HepG2 (cell line): Measurements from ENCODE around the gene EFEMP2. TPM values are rescaled to one million over a fixed set of nuclear protein-coding genes. Genes with fewer than 3 reads are reported as not detected.

ENCODE experiments used
- ARID5B ChIP-seq: IDR thresholded peaks from 2 replicates; pipeline ENCODE4 v1.4.0; 2020; ENCODE audit warnings: mild to moderate bottlenecking, missing genetic modification reagents
- BATF2 ChIP-seq: sonication (generic); formaldehyde crosslinking; IDR thresholded peaks from 2 replicates; pipeline ENCODE4 v1.8.0; 2022; ENCODE audit warnings: mild to moderate bottlenecking, missing genetic modification reagents, moderate library complexity
- BCL3 ChIP-seq: sonication (generic); formaldehyde crosslinking; IDR thresholded peaks from 2 replicates; pipeline ENCODE4 v1.5.1; 2020; ENCODE audit warnings: mild to moderate bottlenecking, missing genetic modification reagents, moderate library complexity
- CBX2 ChIP-seq, 2 experiments: fragments of 200-600 bp in 1 of 2; sonication (generic); formaldehyde crosslinking in 1 of 2; IDR thresholded peaks; 2 replicates each; pipeline versions ENCODE4 v1.7.0 to v1.8.1; 2018 to 2022; ENCODE audit warnings: low read depth in 2 of 2, low read length in 1 of 2, mild to moderate bottlenecking in 1 of 2, missing genetic modification reagents in 1 of 2
- FOXA3 ChIP-seq: IDR thresholded peaks from 2 replicates; pipeline ENCODE4 v1.6.1; 2016; ENCODE audit warnings: missing genetic modification reagents, missing compliant biosample characterization
- HINFP ChIP-seq: sonication (generic); formaldehyde crosslinking; IDR thresholded peaks from 2 replicates; pipeline ENCODE4 v1.4.0; 2020; ENCODE audit warnings: low read depth, mild to moderate bottlenecking, missing genetic modification reagents
- HNRNPUL1 ChIP-seq: fragments of 200-400 bp; formaldehyde crosslinking; IDR thresholded peaks from 2 replicates; pipeline ENCODE4 v1.6.1; 2017; ENCODE audit warnings: low read depth, mild to moderate bottlenecking, low read length, moderate library complexity
- IRF2 ChIP-seq: IDR thresholded peaks from 2 replicates; pipeline ENCODE4 v1.6.1; 2018; ENCODE audit warnings: missing genetic modification reagents, missing compliant biosample characterization
- KDM5A ChIP-seq: fragments of 200-600 bp; sonication (generic); IDR thresholded peaks from 2 replicates; pipeline ENCODE4 v1.7.0; 2018; ENCODE audit warnings: antibody characterized with exemption, mild to moderate bottlenecking, low read length, borderline replicate concordance
- LCORL ChIP-seq, 2 experiments: fragments of 450-650 bp in 1 of 2; sonication (generic) in 1 of 2; formaldehyde crosslinking in 1 of 2; IDR thresholded peaks; 2 replicates each; pipeline versions ENCODE4 v1.5.0 to v1.6.1; 2017 to 2020; ENCODE audit warnings: antibody characterized with exemption in 1 of 2, missing genetic modification reagents in 1 of 2
- POGZ ChIP-seq: sonication (generic); formaldehyde crosslinking; IDR thresholded peaks from 2 replicates; pipeline ENCODE4 v1.4.0; 2020; ENCODE audit warnings: mild to moderate bottlenecking, missing genetic modification reagents
- POLR2G ChIP-seq: fragments of 200-400 bp; formaldehyde crosslinking; IDR thresholded peaks from 2 replicates; pipeline ENCODE4 v1.6.1; 2018; ENCODE audit warnings: mild to moderate bottlenecking, low read depth, low read length, moderate library complexity
- REPIN1 ChIP-seq: sonication (generic); formaldehyde crosslinking; IDR thresholded peaks from 2 replicates; pipeline ENCODE4 v1.8.0; 2022; ENCODE audit warnings: missing genetic modification reagents, low read depth, mild to moderate bottlenecking, borderline replicate concordance
- SNAPC2 ChIP-seq: sonication (generic); formaldehyde crosslinking; IDR thresholded peaks from 2 replicates; pipeline ENCODE4 v1.8.1; 2022; ENCODE audit warnings: mild to moderate bottlenecking, missing genetic modification reagents
- STAG1 ChIP-seq: sonication (generic); formaldehyde crosslinking; IDR thresholded peaks from 2 replicates; pipeline ENCODE4 v1.4.0; 2020; ENCODE audit warnings: missing genetic modification reagents
- XRCC5 ChIP-seq: fragments of 200-400 bp; formaldehyde crosslinking; optimal IDR thresholded peaks from 2 replicates; pipeline ENCODE3; 2017; ENCODE audit warnings: mild to moderate bottlenecking, low read length
- ZBTB34 ChIP-seq: sonication (generic); formaldehyde crosslinking; IDR thresholded peaks from 2 replicates; pipeline ENCODE4 v1.8.0; 2022; ENCODE audit warnings: mild to moderate bottlenecking, missing genetic modification reagents
- ZMYM4 ChIP-seq: sonication (generic); formaldehyde crosslinking; IDR thresholded peaks from 2 replicates; pipeline ENCODE4 v1.8.1; 2023; ENCODE audit warnings: mild to moderate bottlenecking, missing genetic modification reagents
- ZNF775 ChIP-seq: sonication (generic); formaldehyde crosslinking; IDR thresholded peaks from 2 replicates; pipeline ENCODE4 v1.4.0; 2020; ENCODE audit warnings: missing genetic modification reagents, mild to moderate bottlenecking, moderate library complexity, borderline replicate concordance
- polyA plus RNA-seq, 8 experiments: library from polyadenylated mRNA; depleted of rRNA in 3 of 8; stranded (reverse) in 7 of 8; unstranded in 1 of 8; fragments of >200 nt; fragmentation: Illumina TruSeq in 4 of 8; extraction: Trizol in 4 of 8; gene quantifications; 2 replicates each; pipeline versions ENCODE4 v1.2.1 to v1.2.3, GENCODE V29; 2011 to 2016; ENCODE audit warnings: low read depth in 4 of 8, missing spikeins in 1 of 8, mixed read lengths in 1 of 8; ENCODE audit not compliant: insufficient read depth in 1 of 8
- total RNA-seq, 5 experiments: library from RNA; depleted of rRNA; stranded (reverse); fragments of >200 nt; fragmentation: Illumina TruSeq; extraction: Trizol; gene quantifications; 2 replicates each; pipeline ENCODE4 v1.2.3, GENCODE V29; 2016; ENCODE audit warnings: low read depth in 1 of 5

EFEMP2 gene
- total and polyA plus RNA-seq, 2 of the 13 experiments (the other 11 are each of a cell fraction or from before 2014, with no cell fraction given): 7.4 to 29.7 TPM

- TF ChIP-seq ZBTB34 (0 out of 2 replicates have a peak, but pooled peaks have one; percentile 28), SNAPC2 (CRISPR knock-in tag) (no peak), XRCC5 (peak; percentile 72), POLR2G (0 out of 2 replicates have a peak, but pooled peaks have one; percentile 45), BCL3 (peak; percentile 68), CBX2 (IDR thresholded peaks at IDR 0.05; ENCODE audit: low read depth, low read length) (no peak), CBX2 (CRISPR knock-in tag; IDR thresholded peaks at IDR 0.05; ENCODE audit: low read depth) (no peak), BATF2 (CRISPR knock-in tag) (no peak), LCORL (IDR thresholded peaks at IDR 0.05) (no peak), LCORL (CRISPR knock-in tag; IDR thresholded peaks at IDR 0.05) (peak; percentile 67; the same call in 1 of the 2 replicates), POGZ (CRISPR knock-in tag) (peak; percentile 62), HNRNPUL1 (no peak), ARID5B (CRISPR knock-in tag) (peak; percentile 41; the same call in 1 of the 2 replicates), FOXA3 (peak; percentile 11; the same call in 1 of the 2 replicates), IRF2 (CRISPR knock-in tag) (peak; percentile 66), HINFP (CRISPR knock-in tag) (no peak), REPIN1 (CRISPR knock-in tag) (0 out of 2 replicates have a peak, but pooled peaks have one; percentile 63), ZMYM4 (CRISPR knock-in tag) (peak; percentile 77), ZNF775 (CRISPR knock-in tag) (no peak), STAG1 (peak; percentile 91), KDM5A (no peak)
Measured at GRCh38 chr11:65817835-65818680, 54.5 kb downstream of the EFEMP2 start (continued).
